Raji (cell line): ENCODE data around the gene TBC1D8.

Experiments
- POLR2A ChIP-seq: IDR thresholded peaks from 2 replicates; pipeline ENCODE4 v1.6.1; 2011; ENCODE audit warnings: low read depth, low read length, control low read depth; ENCODE audit not compliant: insufficient read depth

Gene TBC1D8

DNA sequence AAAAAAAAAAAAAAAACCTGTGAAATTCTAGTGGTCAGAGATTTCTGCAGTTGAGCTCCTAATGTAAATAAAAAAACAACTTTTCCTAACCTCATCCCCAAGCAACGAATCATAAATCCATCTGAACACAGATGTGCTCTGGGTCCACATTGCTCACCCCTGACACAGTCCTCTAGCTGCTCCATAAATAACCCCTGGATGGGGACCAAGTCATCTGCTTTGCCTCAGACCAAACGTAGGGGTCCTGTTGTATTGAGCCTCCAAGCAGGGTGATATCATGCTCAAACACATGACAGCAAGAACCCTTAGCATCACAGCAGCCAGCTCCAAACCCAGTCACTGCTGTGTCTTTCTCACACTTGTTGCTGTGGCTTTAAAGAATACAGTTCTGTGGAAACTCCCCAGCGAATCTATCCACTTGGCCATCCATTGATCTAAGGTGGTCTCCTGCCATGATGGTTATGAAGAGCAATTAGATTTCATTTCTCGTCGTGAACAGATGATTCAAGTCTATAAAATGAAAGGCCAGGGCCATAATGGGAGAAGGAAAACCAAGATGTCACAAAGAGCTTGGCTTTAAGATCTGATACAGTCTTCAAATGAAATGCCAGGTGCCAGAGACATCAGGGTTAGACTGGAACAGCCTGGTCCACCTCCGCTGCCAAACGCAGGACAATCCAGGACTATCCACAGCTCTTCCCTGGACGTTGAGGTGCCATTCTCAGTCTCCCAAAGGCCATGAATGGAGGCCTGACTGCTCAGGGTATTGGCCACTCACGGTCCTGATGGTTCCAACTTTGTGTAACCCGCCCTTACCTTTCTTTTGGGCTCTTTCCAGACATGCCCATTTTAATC, 39.0 kb downstream of the TBC1D8 start:
- TF ChIP-seq POLR2A, result no peak

GRCh38 chr2:101111262-101111838, 39.8 kb downstream of the TBC1D8 start:
- TF ChIP-seq POLR2A, result no peak

DNA sequence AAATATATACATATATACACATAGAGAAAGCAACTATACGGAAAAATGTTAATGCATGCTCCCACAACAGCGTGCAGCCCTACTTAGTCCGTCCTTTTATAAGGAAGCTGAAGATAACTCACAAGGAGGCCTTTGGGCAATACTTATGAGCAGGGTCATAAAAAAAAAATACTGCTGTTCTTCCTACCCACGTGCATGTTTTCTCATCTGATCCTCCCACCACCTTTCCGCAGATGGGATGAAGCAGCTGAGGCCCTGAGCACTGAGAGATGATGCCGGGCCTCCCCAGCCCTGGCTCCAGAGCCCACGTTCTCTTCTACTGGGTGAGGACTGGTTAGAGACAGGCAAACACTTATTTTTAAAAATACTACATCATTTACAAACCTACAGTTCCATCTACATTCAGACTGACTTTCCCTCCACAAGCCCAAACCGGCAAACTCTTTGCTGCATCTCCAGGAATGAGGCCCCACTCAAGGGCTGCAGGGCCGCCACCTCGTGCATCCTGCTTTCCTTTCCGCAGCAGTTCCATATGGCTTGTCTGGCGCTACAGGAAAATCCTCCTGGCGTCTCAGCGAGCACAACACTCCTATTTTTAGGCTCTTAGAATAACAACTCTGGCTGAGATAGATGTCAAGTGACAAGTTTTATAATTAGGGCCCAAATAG, 41.6 kb downstream of the TBC1D8 start:
- TF ChIP-seq POLR2A, result no peak

DNA sequence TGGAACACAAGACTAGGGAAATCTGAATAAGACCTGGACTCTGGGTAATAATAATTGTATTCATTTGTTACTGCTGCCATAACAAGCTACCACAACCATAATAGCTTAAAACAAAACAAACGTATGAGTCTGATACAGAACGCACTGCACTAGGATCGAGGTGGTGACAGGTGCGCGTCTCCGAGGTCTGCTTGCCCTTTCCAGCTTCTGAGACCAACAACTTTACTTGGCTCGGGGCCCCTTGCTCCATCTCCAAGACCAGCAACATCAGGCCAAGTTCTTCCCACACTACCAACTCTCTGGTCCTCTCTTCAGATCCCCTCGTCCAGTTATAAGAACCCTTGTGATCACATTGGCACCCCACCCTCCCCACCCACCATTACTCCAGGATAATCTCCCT, 42.8 kb downstream of the TBC1D8 start:
- no peak for TF ChIP-seq POLR2A

DNA sequence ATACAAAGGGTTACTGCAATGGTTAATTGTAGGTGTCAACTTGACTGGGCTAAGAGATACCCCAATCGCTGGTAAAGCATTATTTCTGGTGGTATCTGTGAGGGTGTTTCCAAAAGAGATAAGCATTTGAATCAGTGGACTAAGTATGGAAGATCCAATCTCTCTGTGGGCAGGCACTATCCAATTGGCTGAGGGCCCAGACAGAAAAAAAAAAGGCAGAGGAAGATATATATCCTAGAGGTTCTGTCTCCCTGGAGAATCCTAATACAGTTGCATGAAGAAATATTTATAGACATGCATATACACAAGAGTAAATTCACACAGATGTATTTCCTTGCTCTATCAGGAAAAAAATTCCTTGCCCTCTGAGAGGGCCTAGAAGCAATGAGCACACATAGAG, 43.9 kb downstream of the TBC1D8 start:
- TF ChIP-seq POLR2A, result no peak

- TF ChIP-seq POLR2A, result no peak
Measured at GRCh38 chr2:101106453-101107181, 44.6 kb downstream of the TBC1D8 start.

GRCh38 chr2:101105654-101106053, 45.5 kb downstream of the TBC1D8 start:
- TF ChIP-seq POLR2A, result no peak

- TF ChIP-seq POLR2A, result no peak
Measured at GRCh38 chr2:101097638-101098037, 53.5 kb downstream of the TBC1D8 start.

- no peak for TF ChIP-seq POLR2A
Measured at GRCh38 chr2:101096619-101097142, 54.5 kb downstream of the TBC1D8 start.

GRCh38 chr2:101094351-101094750, 56.8 kb downstream of the TBC1D8 start:
- no peak for TF ChIP-seq POLR2A

DNA sequence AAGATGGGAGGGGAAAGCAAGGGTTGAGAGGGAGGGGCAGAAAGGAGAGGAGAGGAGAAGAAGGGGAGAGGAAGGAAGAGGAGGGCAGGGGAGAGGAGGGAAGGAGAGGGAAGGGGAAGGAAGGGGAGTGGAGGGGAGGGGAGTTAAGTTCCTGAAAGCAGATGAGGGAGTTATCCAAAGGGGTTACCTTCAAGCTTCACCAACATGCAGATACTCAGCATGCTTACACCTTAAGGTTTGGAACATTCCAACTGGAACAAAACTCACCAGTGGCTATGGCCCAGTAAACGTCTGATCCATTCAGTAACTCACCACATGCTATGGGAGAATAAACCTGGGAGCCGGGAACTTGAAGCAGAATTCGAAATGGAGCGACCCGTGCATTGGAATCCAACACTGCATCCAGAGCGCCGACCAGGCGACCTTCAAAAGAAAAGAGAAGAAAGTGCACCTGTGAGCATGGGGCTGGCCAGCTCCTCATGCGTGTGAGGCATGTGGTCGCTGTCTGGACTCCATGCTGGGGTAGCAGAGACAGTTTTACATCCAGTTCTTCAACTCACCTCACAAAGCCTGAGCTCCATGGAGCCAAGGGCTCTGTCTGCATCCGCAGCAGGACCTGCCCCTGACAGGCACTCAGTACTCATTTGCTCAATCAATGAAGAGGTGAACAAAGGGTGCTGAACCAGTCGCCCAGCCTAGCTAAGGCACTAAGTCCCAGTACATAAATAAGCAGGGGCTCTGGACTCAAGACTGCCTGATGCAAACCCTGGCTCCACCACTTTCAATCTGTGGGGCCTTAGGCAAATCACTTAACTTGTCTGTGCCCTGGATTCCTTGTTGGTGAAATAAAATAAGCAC, 61.0 kb downstream of the TBC1D8 start:
- no peak for TF ChIP-seq POLR2A

DNA sequence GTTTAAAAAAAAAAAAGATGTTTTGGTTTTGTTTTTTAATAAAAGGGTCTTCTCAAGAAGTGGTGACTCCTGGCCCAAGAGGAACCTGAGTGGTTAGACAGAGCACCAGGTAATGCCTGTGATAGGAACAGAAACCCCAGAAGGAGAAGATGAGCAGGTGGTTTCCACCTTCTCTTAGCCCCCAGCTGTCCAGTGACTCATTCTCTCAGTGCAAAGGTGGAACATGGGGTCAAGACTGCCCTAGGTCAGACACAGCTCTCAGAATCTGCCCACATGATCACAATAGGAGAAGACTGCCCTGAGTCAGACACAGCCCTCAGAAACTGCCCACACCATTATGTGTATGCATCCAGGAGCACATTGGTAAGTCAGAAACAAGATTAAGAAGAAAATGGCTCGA, 61.8 kb downstream of the TBC1D8 start:
- TF ChIP-seq POLR2A, result no peak

DNA sequence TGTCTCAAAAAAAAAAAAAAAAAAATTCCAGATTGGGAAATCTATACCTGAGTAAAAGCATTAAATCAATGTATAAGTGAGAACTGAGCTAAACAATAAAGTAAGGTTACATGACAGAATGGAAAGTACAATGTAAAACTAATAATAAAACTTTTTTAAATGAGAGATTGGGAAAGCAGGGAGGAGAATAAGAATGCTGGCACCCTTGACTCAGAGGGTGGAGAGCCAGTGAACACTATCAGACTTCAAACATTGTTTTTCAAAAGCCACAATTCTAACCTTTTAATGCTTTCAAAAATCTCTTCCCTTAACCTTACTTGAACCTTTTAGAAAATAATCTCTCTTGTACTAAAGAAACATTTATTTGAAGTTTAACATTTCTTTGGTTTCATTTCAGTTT, 63.5 kb downstream of the TBC1D8 start:
- no peak for TF ChIP-seq POLR2A

- TF ChIP-seq POLR2A, result no peak
Measured at GRCh38 chr2:101083613-101084012, 67.6 kb downstream of the TBC1D8 start.
